A549 (cell line): Measurements from ENCODE around the gene GMCL2. TPM values are rescaled to one million over a fixed set of nuclear protein-coding genes. Genes with fewer than 3 reads are reported as not detected.
"Not testable (repeated sequence)": the region's sequence is repeated elsewhere in the genome, so short reads cannot be mapped to it uniquely, and the experiment has no call there.

Experiments used
- ATAC-seq, 2 experiments: fragments of 200-7000 bp in 1 of 2; fragments of >200 bp in 1 of 2; cut with Nextera tagmentation in 1 of 2; cut with Tn5 transposase in 1 of 2; 3 replicates each; pipeline versions ENCODE4 v1.8.0 to v1.9.1; 2018 to 2020; ENCODE audit warnings: mild to moderate bottlenecking in 1 of 2, moderate library complexity in 1 of 2
- CTCF ChIA-PET: fragments of 300-600 bp; sonication (Branson Sonifier 250); formaldehyde crosslinking; extraction: SDS; loops from one replicate; lab custom pipeline; 2021; ENCODE audit warnings: antibody characterized with exemption, inconsistent platforms; lab: Yijun Ruan, JAX
- POLR2A ChIA-PET: fragments of 350-600 bp; formaldehyde crosslinking; extraction: SDS; loops from one replicate; lab custom pipeline; 2021; ENCODE audit warnings: antibody characterized with exemption, inconsistent platforms; lab: Yijun Ruan, JAX
- DNase-seq, 2 experiments: peaks; one replicate each; pipeline versions ENCODE4 v3.0.0 to v3.0.0-alpha.2; 2011 to 2016; ENCODE audit warnings: low read depth in 1 of 2, low spot score in 1 of 2
- FAIRE-seq: peaks from 2 replicates; lab custom pipeline; 2011; peaks lifted over from hg19 to GRCh38; lab: Jason Lieb, UNC
- H3K27ac ChIP-seq, 2 experiments: fragments of >200 bp; sonication (Bioruptor Twin); formaldehyde crosslinking; 3 replicates each; pipeline ENCODE4 v1.5.1; 2016 to 2017
- H3K4me1 ChIP-seq: fragments of >200 bp; sonication (Bioruptor Twin); formaldehyde crosslinking; 3 replicates; pipeline ENCODE4 v1.6.1; 2016
- H3K4me2 ChIP-seq: fragments of >200 bp; sonication (Bioruptor Twin); formaldehyde crosslinking; 3 replicates; pipeline ENCODE4 v1.6.1; 2016
- H3K4me3 ChIP-seq: fragments of >200 bp; sonication (Bioruptor Twin); formaldehyde crosslinking; 3 replicates; pipeline ENCODE4 v1.5.1; 2016
- H3K9me3 ChIP-seq: fragments of >200 bp; sonication (Bioruptor Twin); formaldehyde crosslinking; 3 replicates; pipeline ENCODE4 v1.6.1; 2016
- CBX2 ChIP-seq: fragments of 200-600 bp; sonication (generic); IDR thresholded peaks from 2 replicates; pipeline ENCODE4 v1.6.1; 2016; ENCODE audit warnings: low read depth, mild to moderate bottlenecking, borderline replicate concordance
- CEBPB ChIP-seq, 2 experiments: fragments of >200 bp in 1 of 2; sonication (Bioruptor Twin) in 1 of 2; formaldehyde crosslinking in 1 of 2; IDR thresholded peaks; 2 replicates each; pipeline ENCODE4 v1.6.1; 2012 to 2016
- EHMT2 ChIP-seq: fragments of 200-600 bp; sonication (generic); IDR thresholded peaks from 2 replicates; pipeline ENCODE4 v1.6.1; 2016; ENCODE audit warnings: antibody characterized with exemption, low read depth, mild to moderate bottlenecking, moderate library complexity
- FOSL2 ChIP-seq, 2 experiments: fragments of 450-650 bp in 1 of 2; fragments of >200 bp in 1 of 2; sonication (Bioruptor Twin) in 1 of 2; formaldehyde crosslinking; IDR thresholded peaks; 2 replicates each; pipeline versions ENCODE4 v1.5.0 to v1.6.1; 2016 to 2020; ENCODE audit warnings: mild to moderate bottlenecking in 1 of 2, moderate library complexity in 1 of 2
- GATA3 ChIP-seq: IDR thresholded peaks from 2 replicates; pipeline ENCODE4 v1.6.1; 2012; ENCODE audit warnings: borderline replicate concordance
- HES2 ChIP-seq: fragments of >200 bp; sonication (Bioruptor Twin); formaldehyde crosslinking; IDR thresholded peaks from 2 replicates; pipeline ENCODE4 v1.6.1; 2016
- HEYL ChIP-seq: fragments of 250-450 bp; sonication (Bioruptor Pico); IDR thresholded peaks from 2 replicates; pipeline ENCODE4 v1.8.0; 2021; ENCODE audit warnings: mild to moderate bottlenecking, moderate library complexity
- MAX ChIP-seq: IDR thresholded peaks from 2 replicates; pipeline ENCODE4 v1.6.1; 2012
- MAZ ChIP-seq: fragments of 150-350 bp; IDR thresholded peaks from 2 replicates; pipeline ENCODE4 v1.6.1; 2014; ENCODE audit warnings: antibody characterized with exemption, low read depth, low read length, borderline replicate concordance
- POLR2A ChIP-seq: IDR thresholded peaks from 2 replicates; pipeline ENCODE4 v1.6.1; 2012; ENCODE audit warnings: mild to moderate bottlenecking, low read length
- SMC3 ChIP-seq: fragments of >200 bp; sonication (Bioruptor Twin); formaldehyde crosslinking; IDR thresholded peaks from 3 replicates; pipeline ENCODE4 v1.6.1; 2018; ENCODE audit warnings: inconsistent platforms
- SREBF2 ChIP-seq: fragments of 450-650 bp; IDR thresholded peaks from 2 replicates; pipeline ENCODE4 v1.6.1; 2014; ENCODE audit warnings: mild to moderate bottlenecking, moderate library complexity
- WGBS: methylation state at CpG from one replicate; pipeline ENCODE4 v1.1.6; 2017; ENCODE audit errors: missing lambda C conversion rate; 5-methylcytosine and 5-hydroxymethylcytosine counted together
- polyA plus RNA-seq, 4 experiments: library from polyadenylated mRNA; depleted of rRNA in 3 of 4; stranded (reverse); fragments of >200 nt; fragmentation: RNase III in 1 of 4; extraction: RNeasy Plus Mini Kit Qiagen cat#74134 plus additional on column Dnase treatment in 1 of 4; gene quantifications; 2 replicates in 3 of 4; 3 replicates in 1 of 4; pipeline ENCODE4 v1.2.3, GENCODE V29; 2011 to 2017
- TF ChIP-seq, protein P1 (sequence below): IDR thresholded peaks from 2 replicates; pipeline ENCODE4 v1.6.1; 2012; ENCODE audit warnings: low read depth, borderline replicate concordance

The GMCL2 gene
- polyA plus RNA-seq, 2 of the 4 experiments (the other 2 are of a cell fraction), result not detected

DNA sequence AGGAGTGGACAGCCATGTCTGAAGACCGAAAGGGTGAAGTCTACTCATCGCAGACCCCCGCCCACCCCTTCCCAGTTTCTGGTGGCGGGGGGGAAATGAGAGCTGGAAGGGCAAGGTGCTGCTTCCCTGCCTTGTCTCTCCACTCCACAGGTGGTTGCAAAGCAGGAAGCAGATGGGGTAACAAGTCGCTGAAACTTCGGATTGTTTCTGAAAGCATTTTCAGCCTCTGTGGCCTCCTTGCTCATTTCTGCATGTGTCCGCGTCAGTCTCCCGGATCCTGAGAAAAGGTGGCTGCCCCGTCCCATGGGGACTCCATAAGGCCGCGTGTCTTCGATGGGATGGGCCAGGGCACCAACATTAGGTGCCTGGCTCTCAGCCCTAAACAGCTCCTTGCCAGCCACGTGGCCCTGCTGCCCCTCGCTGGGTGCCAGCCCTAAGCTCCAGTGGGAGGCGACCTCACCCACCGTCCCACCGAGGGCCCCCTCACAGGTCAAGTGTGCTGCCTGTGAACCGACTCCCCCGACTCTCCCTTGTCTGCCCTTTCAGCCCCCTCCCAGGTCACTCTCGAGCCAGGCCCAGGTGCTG is 44.5 kb upstream of the GMCL2 start:
- 28% methylated on average over 16 of the region's 21 CpGs for WGBS
- ChIA-PET CTCF (interaction anchor here (0.6 to 1.6 kb wide), 3 partner anchors 10 to 59 kb away, joined by 3 to 4 read pairs (median 3); no protein-coding TSS in a partner anchor), POLR2A (interaction anchor here (1.0 to 2.3 kb wide), 3 partner anchors 19 to 27 kb away, joined by 4 to 14 read pairs (median 5); partner anchors contain the start of gene HNRNPAB)
- H3K4me3 ChIP-seq, result peak overlapping the region; percentile 93
- TF ChIP-seq MAX, result no peak; the same call in 1 of the 2 replicates
- TF ChIP-seq, protein P1, sequence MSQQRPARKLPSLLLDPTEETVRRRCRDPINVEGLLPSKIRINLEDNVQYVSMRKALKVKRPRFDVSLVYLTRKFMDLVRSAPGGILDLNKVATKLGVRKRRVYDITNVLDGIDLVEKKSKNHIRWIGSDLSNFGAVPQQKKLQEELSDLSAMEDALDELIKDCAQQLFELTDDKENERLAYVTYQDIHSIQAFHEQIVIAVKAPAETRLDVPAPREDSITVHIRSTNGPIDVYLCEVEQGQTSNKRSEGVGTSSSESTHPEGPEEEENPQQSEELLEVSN, result peak; percentile 33; the same call in 1 of the 2 replicates
- FAIRE-seq (no peak), ATAC-seq (no peak; a peak in 1 of 6 replicates), DNase-seq (no peak)
- peak overlapping the region; percentile 91 to 96 for H3K27ac ChIP-seq
- no peaks in the 10 kb centered on the region for H3K9me3 ChIP-seq
- peak overlapping the region; percentile 99 for H3K4me2 ChIP-seq
- peaks cover 18% of the 10 kb centered on the region for H3K4me1 ChIP-seq

- no peak for TF ChIP-seq MAZ
- TF ChIP-seq SREBF2, result no peak
- TF ChIP-seq CBX2, result no peak
- no peak for TF ChIP-seq EHMT2
- no peak for TF ChIP-seq CEBPB (IDR thresholded peaks at IDR 0.05)
- no peak for TF ChIP-seq POLR2A
- no peak for TF ChIP-seq GATA3
- no peak for TF ChIP-seq HES2
- TF ChIP-seq, all 56 proteins: peak for 0
- peaks cover 18% of the 10 kb centered on the region for H3K4me1 ChIP-seq
- H3K4me3 ChIP-seq, result peak overlapping the region; percentile 93
- 74% methylated on average over 9 of the region's 9 CpGs for WGBS
- ChIA-PET CTCF (interaction anchor here (1.2 to 1.3 kb wide), 2 partner anchors 10 to 14 kb away, joined by 3 read pairs; no protein-coding TSS in a partner anchor), POLR2A (interaction anchor here (1.0 to 2.3 kb wide), 2 partner anchors 20 to 27 kb away, joined by 5 to 14 read pairs; partner anchors contain the start of gene HNRNPAB)
- H3K4me2 ChIP-seq, result peak overlapping the region; percentile 99
- no peaks in the 10 kb centered on the region for H3K9me3 ChIP-seq
- H3K27ac ChIP-seq, result peak overlapping the region; percentile 91 to 96
- DNase-seq (no peak), FAIRE-seq (no peak), ATAC-seq (no peak)
Observed at GRCh38 chr5:178230879-178231538, 43.8 kb upstream of the GMCL2 start.

DNA sequence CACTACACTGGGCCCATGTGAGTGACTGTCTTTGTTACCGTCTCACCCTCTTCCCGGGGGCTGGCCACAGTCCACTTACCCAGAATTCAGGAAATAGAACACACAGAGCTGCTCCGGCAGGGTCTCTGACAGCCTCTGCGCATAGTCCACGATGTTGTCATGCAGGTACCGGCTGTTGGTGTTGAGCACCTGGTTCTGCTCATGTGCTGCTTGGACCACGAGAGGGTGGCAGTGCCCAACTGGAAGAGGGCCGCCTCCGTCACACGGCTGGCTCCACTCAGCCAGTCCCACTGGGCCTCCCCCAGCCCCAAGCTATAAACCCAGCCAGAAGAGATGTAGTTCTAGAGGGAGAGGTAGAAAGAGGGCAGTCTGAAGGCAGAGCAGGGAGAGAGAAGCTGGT is 42.7 kb upstream of the GMCL2 start:
- ChIA-PET POLR2A (no interaction called here), CTCF (interaction anchor here (1.2 kb wide), 1 partner anchor 15 kb away, joined by 3 read pairs; no protein-coding TSS in a partner anchor)
- H3K9me3 ChIP-seq, result no peaks in the 10 kb centered on the region
- no peak overlapping the region for H3K4me2 ChIP-seq
- H3K27ac ChIP-seq, result no peak overlapping the region
- H3K4me3 ChIP-seq, result no peak overlapping the region
- WGBS, result 96% methylated on average over 7 of the region's 10 CpGs
- H3K4me1 ChIP-seq, result peaks cover 18% of the 10 kb centered on the region
- FAIRE-seq (no peak), DNase-seq (no peak), ATAC-seq (no peak)
- TF ChIP-seq FOSL2 (IDR thresholded peaks at IDR 0.05), result no peak
- no peak for TF ChIP-seq FOSL2 (CRISPR knock-in tag; IDR thresholded peaks at IDR 0.05)
- TF ChIP-seq HEYL (CRISPR knock-in tag), result no peak
- no peak for TF ChIP-seq SMC3

GRCh38 chr5:178229111-178229510 is 41.9 kb upstream of the GMCL2 start:
- ATAC-seq, DNase-seq, H3K4me2 ChIP-seq, CTCF ChIA-PET, H3K27ac ChIP-seq, H3K9me3 ChIP-seq, H3K4me3 ChIP-seq, FAIRE-seq: not testable (repeated sequence)
- POLR2A ChIA-PET, result interaction anchor here (1.4 kb wide), 1 partner anchor 25 kb away, joined by 4 read pairs; the partner anchor contains the start of gene HNRNPAB
- peaks cover 18% of the 10 kb centered on the region for H3K4me1 ChIP-seq
- WGBS, result 88% methylated on average over 13 of the region's 13 CpGs
